GM19193 (cell line): ENCODE data around the gene FBXL13.

ENCODE experiments used
- POLR2A ChIP-seq: IDR thresholded peaks from 4 replicates; pipeline ENCODE4 v1.6.1; 2011; ENCODE audit not compliant: insufficient read depth, insufficient read length; ENCODE audit errors: extremely low read depth

Gene FBXL13

GRCh38 chr7:103048833-103049232 is 25.8 kb downstream of the FBXL13 start:
- TF ChIP-seq POLR2A, result no peak

- no peak for TF ChIP-seq POLR2A
These were observed 37.1 kb downstream of the FBXL13 start for GRCh38 chr7:103037476-103037822.

- no peak for TF ChIP-seq POLR2A
These were observed 42.8 kb downstream of the FBXL13 start for GRCh38 chr7:103031781-103032180.

- no peak for TF ChIP-seq POLR2A
These were observed 43.6 kb downstream of the FBXL13 start for GRCh38 chr7:103031024-103031423.

- no peak for TF ChIP-seq POLR2A
These were observed 49.3 kb downstream of the FBXL13 start for GRCh38 chr7:103025341-103025740.

- TF ChIP-seq POLR2A, result no peak
These were observed 62.9 kb downstream of the FBXL13 start for GRCh38 chr7:103011650-103012049.

- TF ChIP-seq POLR2A, result no peak
These were observed 64.4 kb downstream of the FBXL13 start for GRCh38 chr7:103010211-103010610.

GRCh38 chr7:103009466-103010185 is 65.0 kb downstream of the FBXL13 start:
- TF ChIP-seq POLR2A, result no peak

- no peak for TF ChIP-seq POLR2A
These were observed 71.6 kb downstream of the FBXL13 start for GRCh38 chr7:103003004-103003403.

GRCh38 chr7:103001210-103001609 is 73.4 kb downstream of the FBXL13 start:
- TF ChIP-seq POLR2A, result no peak

GRCh38 chr7:102996957-102997356 is 77.6 kb downstream of the FBXL13 start:
- no peak for TF ChIP-seq POLR2A

- TF ChIP-seq POLR2A, result no peak
These were observed 80.0 kb downstream of the FBXL13 start for GRCh38 chr7:102994567-102994966.

GRCh38 chr7:102993718-102994029 is 80.9 kb downstream of the FBXL13 start:
- no peak for TF ChIP-seq POLR2A

GRCh38 chr7:102992938-102993717 is 81.5 kb downstream of the FBXL13 start:
- no peak for TF ChIP-seq POLR2A

GRCh38 chr7:102992509-102992937 is 82.1 kb downstream of the FBXL13 start:
- TF ChIP-seq POLR2A, result no peak

GRCh38 chr7:102991540-102992214 is 82.9 kb downstream of the FBXL13 start:
- no peak for TF ChIP-seq POLR2A
